HEK293 (cell line): Measurements from ENCODE around the gene MAP3K20.

ENCODE experiments used
- CTCF ChIA-PET: fragments of 350-600 bp; formaldehyde crosslinking; extraction: SDS; loops from one replicate; lab custom pipeline; 2021; ENCODE audit warnings: antibody characterized with exemption; lab: Yijun Ruan, JAX
- POLR2A ChIA-PET: fragments of 300-600 bp; formaldehyde crosslinking; extraction: SDS; loops from one replicate; lab custom pipeline; 2020; ENCODE audit warnings: antibody characterized with exemption, inconsistent platforms; lab: Yijun Ruan, JAX
- H3K27ac ChIP-seq: fragments of 200-500 bp; sonication (Bioruptor generic); 2 replicates; pipeline ENCODE4 v1.5.1; 2014; ENCODE audit warnings: low read depth, low read length, control low read depth, inconsistent platforms; ENCODE audit errors: extremely low read depth
- H3K36me3 ChIP-seq, 2 experiments: fragments of 200-500 bp in 1 of 2; sonication (Bioruptor generic) in 1 of 2; 1 replicate in 1 of 2; 2 replicates in 1 of 2; pipeline ENCODE4 v1.5.1; 2014 to 2017; ENCODE audit warnings: inconsistent platforms in 2 of 2, low read length in 2 of 2; ENCODE audit not compliant: control insufficient read depth in 2 of 2, insufficient read depth in 1 of 2
- H3K4me1 ChIP-seq: fragments of 200-500 bp; sonication (Bioruptor generic); 2 replicates; pipeline ENCODE4 v1.5.1; 2014; ENCODE audit warnings: mild to moderate bottlenecking, low read length, inconsistent platforms; ENCODE audit not compliant: control insufficient read depth, insufficient read depth
- H3K4me3 ChIP-seq: 2 replicates; pipeline ENCODE4 v1.5.1; 2011; ENCODE audit warnings: low read depth, mild to moderate bottlenecking, control low read depth, low read length, moderate library complexity
- H3K9me3 ChIP-seq: fragments of 200-500 bp; sonication (Bioruptor generic); 2 replicates; pipeline ENCODE4 v1.5.1; 2014; ENCODE audit warnings: low read depth, low read length, inconsistent platforms; ENCODE audit not compliant: control insufficient read depth, insufficient read depth
- ELK4 ChIP-seq: IDR thresholded peaks from 2 replicates; pipeline ENCODE4 v1.6.1; 2011; ENCODE audit warnings: mild to moderate bottlenecking, low read depth, low read length, borderline replicate concordance
- PATZ1 ChIP-seq: fragments of 450-650 bp; formaldehyde crosslinking; IDR thresholded peaks from 2 replicates; pipeline ENCODE4 v1.5.1; 2016; ENCODE audit warnings: missing biosample characterization, missing genetic modification characterization
- ZBTB6 ChIP-seq: fragments of 450-650 bp; formaldehyde crosslinking; IDR thresholded peaks from 2 replicates; pipeline ENCODE4 v1.5.1; 2017; ENCODE audit warnings: missing biosample characterization, missing genetic modification characterization
- ZNF148 ChIP-seq: fragments of 450-650 bp; formaldehyde crosslinking; IDR thresholded peaks from 2 replicates; pipeline ENCODE4 v1.5.0; 2017; ENCODE audit warnings: missing biosample characterization, missing genetic modification characterization, borderline replicate concordance
- ZNF155 ChIP-seq: fragments of 450-650 bp; formaldehyde crosslinking; IDR thresholded peaks from 2 replicates; pipeline ENCODE4 v1.5.1; 2016; ENCODE audit warnings: missing biosample characterization, missing genetic modification characterization
- ZNF169 ChIP-seq: fragments of 450-650 bp; formaldehyde crosslinking; IDR thresholded peaks from 2 replicates; pipeline ENCODE4 v1.5.1; 2016; ENCODE audit warnings: missing biosample characterization, missing genetic modification characterization
- ZNF175 ChIP-seq: fragments of 450-650 bp; formaldehyde crosslinking; IDR thresholded peaks from 2 replicates; pipeline ENCODE4 v1.5.1; 2016; ENCODE audit warnings: missing biosample characterization, missing genetic modification characterization
- ZNF19 ChIP-seq: fragments of 450-650 bp; formaldehyde crosslinking; IDR thresholded peaks from 2 replicates; pipeline ENCODE4; 2016; ENCODE audit warnings: missing biosample characterization, missing genetic modification characterization, low read depth
- ZNF311 ChIP-seq: fragments of 450-650 bp; formaldehyde crosslinking; IDR thresholded peaks from 2 replicates; pipeline ENCODE4 v1.5.1; 2017; ENCODE audit warnings: missing biosample characterization, missing genetic modification characterization, borderline replicate concordance
- ZNF350 ChIP-seq: fragments of 450-650 bp; formaldehyde crosslinking; IDR thresholded peaks from 2 replicates; pipeline ENCODE4 v1.5.0; 2017; ENCODE audit warnings: missing biosample characterization, mild to moderate bottlenecking, missing genetic modification characterization
- ZNF549 ChIP-seq: fragments of 450-650 bp; IDR thresholded peaks from 2 replicates; pipeline ENCODE4 v1.5.1; 2018; ENCODE audit warnings: missing biosample characterization, missing genetic modification characterization, mild to moderate bottlenecking, inconsistent platforms, moderate library complexity
- ZNF629 ChIP-seq: fragments of 450-650 bp; formaldehyde crosslinking; IDR thresholded peaks from 2 replicates; pipeline ENCODE4 v1.5.1; 2017; ENCODE audit warnings: missing biosample characterization, missing genetic modification characterization
- ZNF701 ChIP-seq: fragments of 450-650 bp; formaldehyde crosslinking; IDR thresholded peaks from 2 replicates; pipeline ENCODE4 v1.5.1; 2016; ENCODE audit warnings: missing biosample characterization, missing genetic modification characterization
- ZNF837 ChIP-seq: fragments of 450-650 bp; formaldehyde crosslinking; IDR thresholded peaks from 2 replicates; pipeline ENCODE4 v1.5.1; 2016; ENCODE audit warnings: missing biosample characterization, missing genetic modification characterization
- TF ChIP-seq, protein P1 (sequence below): fragments of 450-650 bp; formaldehyde crosslinking; IDR thresholded peaks from 2 replicates; pipeline ENCODE4 v1.5.1; 2016; ENCODE audit warnings: missing biosample characterization, missing genetic modification characterization
- TF ChIP-seq, protein P2 (sequence below): fragments of 450-650 bp; formaldehyde crosslinking; IDR thresholded peaks from 2 replicates; pipeline ENCODE4 v1.5.1; 2017; ENCODE audit warnings: missing biosample characterization, missing genetic modification characterization
- TF ChIP-seq, protein P3 (sequence below): fragments of 450-650 bp; IDR thresholded peaks from 2 replicates; pipeline ENCODE4 v1.5.1; 2018; ENCODE audit warnings: missing biosample characterization, mild to moderate bottlenecking, missing genetic modification characterization

The MAP3K20 gene

DNA sequence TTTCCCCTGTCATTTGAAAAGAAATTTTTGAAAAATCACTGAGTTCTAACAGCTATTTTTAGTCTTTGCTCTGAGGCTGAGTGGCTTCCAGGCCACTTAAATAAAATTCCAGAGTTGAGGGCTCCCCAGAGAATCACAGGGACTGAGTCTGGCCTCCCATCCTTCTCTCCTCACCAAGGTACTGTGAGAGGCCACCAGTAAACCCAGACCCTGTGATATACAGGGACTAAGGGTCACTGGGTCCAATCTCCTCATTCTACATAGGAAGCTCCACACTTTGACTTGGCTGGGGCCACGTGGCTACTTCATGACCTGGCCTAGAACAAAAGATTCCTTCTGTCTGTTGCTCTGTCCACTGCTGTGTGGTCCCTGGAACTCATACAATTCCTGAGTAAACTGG is 155.8 kb downstream of the MAP3K20 start:
- Histone ChIP-seq H3K4me1 (no peaks in the 10 kb centered on the region), H3K27ac (no peak overlapping the region), H3K36me3 (peaks cover 3 to 24% of the 10 kb centered on the region in 2 experiments; a peak in 2 of 3 replicates), H3K4me3 (no peak overlapping the region), H3K9me3 (no peaks in the 10 kb centered on the region)
- TF ChIP-seq, protein P1, sequence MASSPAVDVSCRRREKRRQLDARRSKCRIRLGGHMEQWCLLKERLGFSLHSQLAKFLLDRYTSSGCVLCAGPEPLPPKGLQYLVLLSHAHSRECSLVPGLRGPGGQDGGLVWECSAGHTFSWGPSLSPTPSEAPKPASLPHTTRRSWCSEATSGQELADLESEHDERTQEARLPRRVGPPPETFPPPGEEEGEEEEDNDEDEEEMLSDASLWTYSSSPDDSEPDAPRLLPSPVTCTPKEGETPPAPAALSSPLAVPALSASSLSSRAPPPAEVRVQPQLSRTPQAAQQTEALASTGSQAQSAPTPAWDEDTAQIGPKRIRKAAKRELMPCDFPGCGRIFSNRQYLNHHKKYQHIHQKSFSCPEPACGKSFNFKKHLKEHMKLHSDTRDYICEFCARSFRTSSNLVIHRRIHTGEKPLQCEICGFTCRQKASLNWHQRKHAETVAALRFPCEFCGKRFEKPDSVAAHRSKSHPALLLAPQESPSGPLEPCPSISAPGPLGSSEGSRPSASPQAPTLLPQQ (tag by site-specific recombination) = no peak
- TF ChIP-seq ZNF701 (no peak), ZNF169 (tag by site-specific recombination) (no peak), ZNF148 (tag by site-specific recombination) (no peak), ZNF350 (no peak), ZNF155 (tag by site-specific recombination) (no peak), ZBTB6 (tag by site-specific recombination) (no peak), ZNF175 (tag by site-specific recombination) (no peak), ZNF629 (tag by site-specific recombination) (no peak), ZNF549 (tag by site-specific recombination) (no peak), ZNF837 (no peak), ZNF19 (tag by site-specific recombination) (no peak), PATZ1 (no peak), ELK4 (no peak), ZNF311 (no peak)
- TF ChIP-seq, protein P2, sequence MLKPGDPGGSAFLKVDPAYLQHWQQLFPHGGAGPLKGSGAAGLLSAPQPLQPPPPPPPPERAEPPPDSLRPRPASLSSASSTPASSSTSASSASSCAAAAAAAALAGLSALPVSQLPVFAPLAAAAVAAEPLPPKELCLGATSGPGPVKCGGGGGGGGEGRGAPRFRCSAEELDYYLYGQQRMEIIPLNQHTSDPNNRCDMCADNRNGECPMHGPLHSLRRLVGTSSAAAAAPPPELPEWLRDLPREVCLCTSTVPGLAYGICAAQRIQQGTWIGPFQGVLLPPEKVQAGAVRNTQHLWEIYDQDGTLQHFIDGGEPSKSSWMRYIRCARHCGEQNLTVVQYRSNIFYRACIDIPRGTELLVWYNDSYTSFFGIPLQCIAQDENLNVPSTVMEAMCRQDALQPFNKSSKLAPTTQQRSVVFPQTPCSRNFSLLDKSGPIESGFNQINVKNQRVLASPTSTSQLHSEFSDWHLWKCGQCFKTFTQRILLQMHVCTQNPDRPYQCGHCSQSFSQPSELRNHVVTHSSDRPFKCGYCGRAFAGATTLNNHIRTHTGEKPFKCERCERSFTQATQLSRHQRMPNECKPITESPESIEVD (tag by site-specific recombination) = no peak
- TF ChIP-seq, protein P3, sequence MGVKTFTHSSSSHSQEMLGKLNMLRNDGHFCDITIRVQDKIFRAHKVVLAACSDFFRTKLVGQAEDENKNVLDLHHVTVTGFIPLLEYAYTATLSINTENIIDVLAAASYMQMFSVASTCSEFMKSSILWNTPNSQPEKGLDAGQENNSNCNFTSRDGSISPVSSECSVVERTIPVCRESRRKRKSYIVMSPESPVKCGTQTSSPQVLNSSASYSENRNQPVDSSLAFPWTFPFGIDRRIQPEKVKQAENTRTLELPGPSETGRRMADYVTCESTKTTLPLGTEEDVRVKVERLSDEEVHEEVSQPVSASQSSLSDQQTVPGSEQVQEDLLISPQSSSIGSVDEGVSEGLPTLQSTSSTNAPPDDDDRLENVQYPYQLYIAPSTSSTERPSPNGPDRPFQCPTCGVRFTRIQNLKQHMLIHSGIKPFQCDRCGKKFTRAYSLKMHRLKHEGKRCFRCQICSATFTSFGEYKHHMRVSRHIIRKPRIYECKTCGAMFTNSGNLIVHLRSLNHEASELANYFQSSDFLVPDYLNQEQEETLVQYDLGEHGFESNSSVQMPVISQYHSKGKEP (tag by site-specific recombination) = no peak
- ChIA-PET POLR2A (no interaction called here), CTCF (no interaction called here)
